Thyroid gland (tissue), 4 donors: ENCODE measurements around the gene EFNB2.

Experiments used
- CTCF ChIP-seq, 6 experiments: fragments of 200-600 bp in 3 of 6; fragments of 450-650 bp in 3 of 6; sonication (generic) in 3 of 6; IDR thresholded peaks; one replicate each; pipeline ENCODE4 v1.5.1; 2016 to 2019; ENCODE audit warnings: antibody characterized with exemption in 6 of 6, mild to moderate bottlenecking in 2 of 6, inconsistent platforms in 1 of 6, moderate library complexity in 1 of 6
- POLR2A ChIP-seq, 2 donors: fragments of 450-650 bp; IDR thresholded peaks; one replicate each; pipeline ENCODE4 v1.6.1; 2017; ENCODE audit warnings: antibody characterized with exemption in 2 of 2, mild to moderate bottlenecking in 2 of 2, moderate library complexity in 1 of 2

- TF ChIP-seq POLR2A (IDR thresholded peaks at IDR 0.05) (no peak), CTCF (IDR thresholded peaks at IDR 0.05) (no peak)
These were observed 43.4 kb downstream of the EFNB2 start for GRCh38 chr13:106491928-106492587.
